Endodermal cell (in vitro differentiated cells): ENCODE results near the gene TNFRSF21. TPM values are rescaled to one million over a fixed set of nuclear protein-coding genes. Genes with fewer than 3 reads are reported as not detected.

Source experiments
- DNase-seq: peaks from one replicate; pipeline ENCODE4 v3.0.0-alpha.2; 2017
- H3K27ac ChIP-seq: 2 replicates; pipeline ENCODE4 v1.5.1; 2013; ENCODE audit warnings: mild to moderate bottlenecking, low read depth, low read length, moderate library complexity
- H3K27me3 ChIP-seq: 2 replicates; pipeline ENCODE4 v1.6.1; 2013; ENCODE audit warnings: mild to moderate bottlenecking, low read length, moderate library complexity; ENCODE audit not compliant: insufficient read depth, control insufficient read depth, poor library complexity, severe bottlenecking
- H3K36me3 ChIP-seq: 2 replicates; pipeline ENCODE4 v1.7.0; 2013; ENCODE audit warnings: mild to moderate bottlenecking, low read length, moderate library complexity; ENCODE audit not compliant: control insufficient read depth, insufficient read depth
- H3K4me1 ChIP-seq: one replicate; pipeline ENCODE4 v1.7.0; 2013; ENCODE audit warnings: low read length; ENCODE audit not compliant: control insufficient read depth, insufficient read depth
- H3K4me3 ChIP-seq: 2 replicates; pipeline ENCODE4 v1.5.1; 2013; ENCODE audit warnings: mild to moderate bottlenecking, low read length, moderate library complexity
- H3K9ac ChIP-seq: 2 replicates; pipeline ENCODE4 v1.6.1; 2013; ENCODE audit warnings: mild to moderate bottlenecking, low read length, moderate library complexity; ENCODE audit not compliant: poor library complexity, severe bottlenecking; ENCODE audit errors: extremely low read depth
- H3K9me3 ChIP-seq: 2 replicates; pipeline ENCODE4 v1.6.1; 2013; ENCODE audit warnings: mild to moderate bottlenecking, low read length, moderate library complexity; ENCODE audit not compliant: control insufficient read depth
- H3K27ac Mint-ChIP-seq: 2 replicates; pipeline ENCODE4 v1.8.0; 2020; ENCODE audit warnings: mixed read lengths
- H3K27me3 Mint-ChIP-seq: 2 replicates; pipeline ENCODE4 v1.8.0; 2021; ENCODE audit warnings: mild to moderate bottlenecking, mixed read lengths; ENCODE audit not compliant: insufficient read depth
- H3K36me3 Mint-ChIP-seq: 2 replicates; pipeline ENCODE4 v1.8.0; 2020; ENCODE audit warnings: low read depth, mixed read lengths
- H3K4me1 Mint-ChIP-seq: 2 replicates; pipeline ENCODE4 v1.8.0; 2020; ENCODE audit warnings: mixed read lengths
- H3K4me3 Mint-ChIP-seq: 2 replicates; pipeline ENCODE4 v1.8.0; 2020; ENCODE audit warnings: mild to moderate bottlenecking, moderate library complexity, mixed read lengths
- H3K9me3 Mint-ChIP-seq: 2 replicates; pipeline ENCODE4 v1.8.0; 2020; ENCODE audit warnings: mild to moderate bottlenecking, mixed read lengths
- WGBS, 2 experiments: methylation state at CpG; one replicate each; pipeline versions ENCODE4 v1.1.5 to v1.1.7; 2013; ENCODE audit warnings: missing lambda C conversion rate in 2 of 2, mixed read lengths in 1 of 2; ENCODE audit not compliant: insufficient coverage in 1 of 2, insufficient read length in 1 of 2; 5-methylcytosine and 5-hydroxymethylcytosine counted together
- total RNA-seq, 2 donors: library from RNA; stranded (reverse); fragmentation: NEBNext Ultra II Directional in 1 of 2; extraction: Animal tissue kit (Norgen Biotek cat#: 25700) in 1 of 2; gene quantifications; 2 replicates in 1 of 2; 3 replicates in 1 of 2; pipeline ENCODE4 v1.2.1, GENCODE V29; 2021
- TF ChIP-seq, protein P1 (sequence below): fragments of 200-600 bp; sonication (generic); conservative IDR thresholded peaks from 2 replicates; pipeline ENCODE4 v1.5.0; 2021; ENCODE audit warnings: antibody characterized with exemption, mild to moderate bottlenecking

Gene TNFRSF21
- total RNA-seq, 2 donors from 2014 or later, result 63.3 to 93.2 TPM

DNA sequence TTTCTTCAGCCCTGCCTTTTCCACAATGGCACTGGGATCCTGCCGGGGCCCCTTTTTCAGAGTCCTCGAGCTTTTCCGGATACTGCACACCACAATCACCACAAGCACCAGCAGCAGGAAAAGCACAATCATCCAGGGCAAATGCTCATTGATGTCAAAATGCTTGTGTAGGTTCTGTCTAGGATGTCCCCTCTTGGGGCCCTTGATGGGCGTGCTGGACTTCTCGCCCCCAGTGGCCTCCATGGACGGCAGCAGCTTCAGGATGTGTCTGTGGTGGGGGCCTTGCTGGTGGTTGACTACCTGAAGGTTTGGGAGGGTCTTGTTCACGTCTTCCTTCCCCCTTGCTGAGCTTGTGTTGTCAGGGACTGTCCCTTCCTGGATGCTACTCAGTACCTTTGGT is 25.7 kb downstream of the TNFRSF21 start:
- Histone ChIP-seq H3K9ac (no peak overlapping the region), H3K4me1 (peaks cover 18% of the 10 kb centered on the region), H3K27me3 (no peaks in the 10 kb centered on the region), H3K36me3 (peaks cover 80% of the 10 kb centered on the region), H3K27ac (no peak overlapping the region), H3K9me3 (no peaks in the 10 kb centered on the region), H3K4me3 (no peak overlapping the region)
- TF ChIP-seq, protein P1, sequence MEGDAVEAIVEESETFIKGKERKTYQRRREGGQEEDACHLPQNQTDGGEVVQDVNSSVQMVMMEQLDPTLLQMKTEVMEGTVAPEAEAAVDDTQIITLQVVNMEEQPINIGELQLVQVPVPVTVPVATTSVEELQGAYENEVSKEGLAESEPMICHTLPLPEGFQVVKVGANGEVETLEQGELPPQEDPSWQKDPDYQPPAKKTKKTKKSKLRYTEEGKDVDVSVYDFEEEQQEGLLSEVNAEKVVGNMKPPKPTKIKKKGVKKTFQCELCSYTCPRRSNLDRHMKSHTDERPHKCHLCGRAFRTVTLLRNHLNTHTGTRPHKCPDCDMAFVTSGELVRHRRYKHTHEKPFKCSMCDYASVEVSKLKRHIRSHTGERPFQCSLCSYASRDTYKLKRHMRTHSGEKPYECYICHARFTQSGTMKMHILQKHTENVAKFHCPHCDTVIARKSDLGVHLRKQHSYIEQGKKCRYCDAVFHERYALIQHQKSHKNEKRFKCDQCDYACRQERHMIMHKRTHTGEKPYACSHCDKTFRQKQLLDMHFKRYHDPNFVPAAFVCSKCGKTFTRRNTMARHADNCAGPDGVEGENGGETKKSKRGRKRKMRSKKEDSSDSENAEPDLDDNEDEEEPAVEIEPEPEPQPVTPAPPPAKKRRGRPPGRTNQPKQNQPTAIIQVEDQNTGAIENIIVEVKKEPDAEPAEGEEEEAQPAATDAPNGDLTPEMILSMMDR, result no peak
- Mint-ChIP-seq H3K4me1 (peaks cover 26% of the 10 kb centered on the region), H3K27ac (no peak overlapping the region), H3K27me3 (no peaks in the 10 kb centered on the region), H3K9me3 (no peaks in the 10 kb centered on the region), H3K4me3 (no peak overlapping the region), H3K36me3 (peaks cover 55% of the 10 kb centered on the region)
- no peak for DNase-seq
- 96 to 100% methylated on average over 1 to 7 of the region's 7 CpGs for WGBS, 2 experiments

DNA sequence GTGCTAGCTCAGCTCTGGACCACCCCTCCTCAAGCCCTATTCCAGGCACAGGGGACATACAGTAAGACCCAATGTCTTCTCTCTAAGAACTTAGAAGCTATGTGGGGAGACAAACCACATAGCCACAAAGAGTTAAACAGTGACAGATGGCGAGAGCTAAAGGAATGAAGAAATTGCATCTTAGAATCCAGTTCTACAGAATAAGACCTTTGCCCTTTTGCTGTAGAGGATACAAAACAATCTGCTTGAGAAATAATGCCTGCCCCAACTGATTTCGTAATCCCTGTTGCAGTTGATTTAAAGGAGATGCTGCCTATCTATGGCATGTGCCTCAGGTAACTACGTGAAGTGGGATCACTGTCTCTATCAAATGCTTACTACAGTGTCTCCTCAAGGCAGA is 31.2 kb downstream of the TNFRSF21 start:
- peaks cover 25% of the 10 kb centered on the region for H3K4me1 Mint-ChIP-seq
- Histone ChIP-seq H3K4me1 (peaks cover 19% of the 10 kb centered on the region), H3K9ac (no peak overlapping the region), H3K4me3 (no peak overlapping the region), H3K36me3 (peaks cover 93% of the 10 kb centered on the region), H3K27me3 (no peaks in the 10 kb centered on the region), H3K9me3 (peaks cover 16% of the 10 kb centered on the region), H3K27ac (no peak overlapping the region)
- 87 to 96% methylated on average over 3 of the region's 3 CpGs for WGBS, 2 experiments
- H3K27ac Mint-ChIP-seq, result no peak overlapping the region
- TF ChIP-seq, protein P1, result no peak
- H3K4me3 Mint-ChIP-seq, result no peak overlapping the region
- H3K9me3 Mint-ChIP-seq, result peaks cover 8% of the 10 kb centered on the region
- DNase-seq, result peak; percentile 13
- no peaks in the 10 kb centered on the region for H3K27me3 Mint-ChIP-seq
- peaks cover 61% of the 10 kb centered on the region for H3K36me3 Mint-ChIP-seq

DNA sequence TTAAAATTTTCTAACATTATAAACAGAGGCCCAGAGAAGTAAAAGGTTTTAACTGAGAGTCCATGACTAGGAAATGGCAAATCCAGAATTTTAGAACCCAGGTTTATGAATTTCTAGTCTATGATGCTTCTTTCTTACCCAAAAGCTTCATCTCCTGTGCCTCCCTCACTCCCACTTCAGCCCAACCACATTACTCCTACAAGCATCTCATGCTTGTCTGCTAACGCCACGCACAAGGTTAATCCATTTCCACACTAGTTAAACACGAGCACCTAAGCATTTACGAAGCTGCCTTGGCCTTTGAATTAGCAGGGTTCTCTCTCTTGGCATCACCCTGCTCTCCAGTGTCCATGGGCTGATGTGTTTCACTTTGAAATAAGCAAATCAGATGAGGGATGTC is 32.0 kb downstream of the TNFRSF21 start:
- Histone ChIP-seq H3K27ac (no peak overlapping the region), H3K4me1 (peaks cover 19% of the 10 kb centered on the region), H3K36me3 (peaks cover 86% of the 10 kb centered on the region), H3K27me3 (no peaks in the 10 kb centered on the region), H3K9ac (no peak overlapping the region), H3K4me3 (no peak overlapping the region), H3K9me3 (peaks cover 16% of the 10 kb centered on the region)
- Mint-ChIP-seq H3K9me3 (peaks cover 8% of the 10 kb centered on the region), H3K27ac (no peak overlapping the region), H3K36me3 (peaks cover 61% of the 10 kb centered on the region), H3K4me3 (no peak overlapping the region), H3K27me3 (no peaks in the 10 kb centered on the region), H3K4me1 (peaks cover 25% of the 10 kb centered on the region)
- TF ChIP-seq, protein P1, result no peak
- 93 to 96% methylated on average over 2 to 4 of the region's 4 CpGs for WGBS, 2 experiments
- peak; percentile 20 for DNase-seq
